PFSK-1 (cell line): ENCODE data around the gene EPB41L4A.

Experiments used
- POLR2AphosphoS5 ChIP-seq: IDR thresholded peaks from 2 replicates; pipeline ENCODE4 v1.6.1; 2012; ENCODE audit warnings: low read depth, mild to moderate bottlenecking, control low read depth, low read length, moderate library complexity
- TAF1 ChIP-seq: IDR thresholded peaks from 2 replicates; pipeline ENCODE4 v1.6.1; 2012; ENCODE audit warnings: low read length, control low read depth, borderline replicate concordance; ENCODE audit not compliant: insufficient read depth

DNA sequence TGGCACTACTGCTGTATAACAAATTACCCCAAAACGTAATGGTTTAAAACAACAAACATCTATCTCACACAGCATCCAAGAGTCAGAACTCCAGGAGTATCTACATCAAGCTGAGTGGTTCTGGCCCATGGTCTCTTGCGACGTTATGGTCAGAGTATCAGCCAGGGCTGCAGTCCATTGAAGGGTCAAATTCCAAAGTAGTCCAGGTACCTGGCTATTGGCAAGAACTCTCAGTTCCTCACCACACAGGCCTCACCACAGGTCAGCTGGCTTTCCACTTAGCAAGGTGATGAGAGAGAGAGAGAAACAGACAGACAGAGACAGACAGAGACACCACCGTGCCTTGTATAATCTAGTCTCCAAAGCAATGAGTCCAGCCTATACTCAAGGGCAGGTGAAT is 22.6 kb downstream of the EPB41L4A start:
- TF ChIP-seq TAF1 (no peak), POLR2AphosphoS5 (no peak)
